Esophagus muscularis mucosa (tissue), 4 donors: ENCODE data around the gene GVQW3.

Source experiments
- CTCF ChIP-seq, 3 experiments: fragments of 200-600 bp in 2 of 3; fragments of 450-650 bp in 1 of 3; sonication (generic) in 2 of 3; IDR thresholded peaks; one replicate each; pipeline ENCODE4 v1.5.1; 2017 to 2019; ENCODE audit warnings: antibody characterized with exemption in 3 of 3, mild to moderate bottlenecking in 2 of 3, moderate library complexity in 1 of 3
- EP300 ChIP-seq: sonication (generic); formaldehyde crosslinking; IDR thresholded peaks from one replicate; pipeline ENCODE4 v1.6.1; 2017; ENCODE audit warnings: antibody characterized with exemption
- POLR2A ChIP-seq: fragments of 450-650 bp; IDR thresholded peaks from one replicate; pipeline ENCODE4 v1.6.1; 2017; ENCODE audit warnings: antibody characterized with exemption, moderate library complexity, mild to moderate bottlenecking, low read depth
- POLR2AphosphoS5 ChIP-seq, 2 donors: sonication (generic); formaldehyde crosslinking; IDR thresholded peaks; one replicate each; pipeline ENCODE4 v1.6.1; 2017; ENCODE audit warnings: antibody characterized with exemption in 2 of 2

- no peak for TF ChIP-seq CTCF (IDR thresholded peaks at IDR 0.05)
- no peak for TF ChIP-seq EP300
- TF ChIP-seq POLR2A, result no peak
- no peak for TF ChIP-seq POLR2AphosphoS5 (IDR thresholded peaks at IDR 0.05)
Observed at GRCh38 chr11:76385903-76386302, 4.8 kb downstream of the GVQW3 start.
